Hepatocyte (in vitro differentiated cells): ENCODE data around the gene TMEM131L. TPM values are rescaled to one million over a fixed set of nuclear protein-coding genes. Genes with fewer than 3 reads are reported as not detected.

ENCODE experiments used
- DNase-seq: peaks from one replicate; pipeline ENCODE4 v3.0.0-alpha.2; 2016; ENCODE audit warnings: low spot score
- H2AFZ ChIP-seq: fragments of 200-600 bp; sonication (generic); 2 replicates; pipeline ENCODE4 v1.6.0; 2016; ENCODE audit warnings: antibody characterized with exemption, mild to moderate bottlenecking
- H3K27ac ChIP-seq: fragments of 200-600 bp; sonication (generic); 2 replicates; pipeline ENCODE4 v1.5.1; 2016; ENCODE audit warnings: mild to moderate bottlenecking
- H3K27me3 ChIP-seq: fragments of 200-600 bp; sonication (generic); 2 replicates; pipeline ENCODE4 v1.6.1; 2016
- H3K36me3 ChIP-seq: fragments of 200-600 bp; sonication (generic); replicated peaks from 2 replicates; pipeline ENCODE4 v1.5.1; 2016; ENCODE audit warnings: low read depth; ENCODE audit not compliant: insufficient read depth
- H3K4me1 ChIP-seq: fragments of 200-600 bp; sonication (generic); 2 replicates; pipeline ENCODE4 v1.5.1; 2016; ENCODE audit warnings: mild to moderate bottlenecking, moderate library complexity; ENCODE audit not compliant: insufficient read depth
- H3K4me2 ChIP-seq: fragments of 200-600 bp; sonication (generic); 2 replicates; pipeline ENCODE4 v1.6.0; 2016
- H3K4me3 ChIP-seq: fragments of 200-600 bp; sonication (generic); 2 replicates; pipeline ENCODE4 v1.5.1; 2016; ENCODE audit warnings: mild to moderate bottlenecking
- H3K79me2 ChIP-seq: fragments of 200-600 bp; sonication (generic); 2 replicates; pipeline ENCODE4 v1.6.0; 2017; ENCODE audit warnings: mild to moderate bottlenecking
- H3K9me2 ChIP-seq: fragments of 200-600 bp; sonication (generic); replicated peaks from 2 replicates; pipeline ENCODE4 v1.6.0; 2017; ENCODE audit warnings: mild to moderate bottlenecking; ENCODE audit not compliant: insufficient read depth
- H3K9me3 ChIP-seq: fragments of 200-600 bp; sonication (generic); 2 replicates; pipeline ENCODE4 v1.5.1; 2016; ENCODE audit warnings: low read depth, mild to moderate bottlenecking
- H4K20me1 ChIP-seq: fragments of 200-600 bp; sonication (generic); 2 replicates; pipeline ENCODE4 v1.6.0; 2016; ENCODE audit warnings: mild to moderate bottlenecking; ENCODE audit not compliant: insufficient read depth, poor library complexity, severe bottlenecking
- CTCF ChIP-seq: fragments of 200-600 bp; sonication (generic); IDR thresholded peaks from 2 replicates; pipeline ENCODE4 v1.5.1; 2016; ENCODE audit warnings: antibody characterized with exemption, mild to moderate bottlenecking; ENCODE audit not compliant: poor library complexity
- EZH2 ChIP-seq: fragments of 200-600 bp; sonication (generic); IDR thresholded peaks from 2 replicates; pipeline ENCODE4 v1.6.1; 2016; ENCODE audit warnings: antibody characterized with exemption, mild to moderate bottlenecking, borderline replicate concordance
- EZH2phosphoT487 ChIP-seq: fragments of 200-600 bp; sonication (generic); IDR thresholded peaks from one replicate; pipeline ENCODE4 v1.6.1; 2018; ENCODE audit warnings: antibody characterized with exemption, mild to moderate bottlenecking, low read depth, moderate library complexity; ENCODE audit not compliant: unreplicated experiment, severe bottlenecking
- WGBS: methylation state at CpG from one replicate; pipeline ENCODE4 v1.1.6; 2016; ENCODE audit warnings: low lambda C conversion rate; ENCODE audit errors: missing lambda C conversion rate; 5-methylcytosine and 5-hydroxymethylcytosine counted together
- polyA plus RNA-seq: library from polyadenylated mRNA; unstranded; fragments of >200 nt; fragmentation: Nextera tagmentation; extraction: Ambion mirVana; gene quantifications from 2 replicates; pipeline ENCODE4 v1.2.1, GENCODE V29; 2016
- total RNA-seq: library from RNA; depleted of rRNA; stranded (reverse); fragments of >200 nt; gene quantifications from 2 replicates; pipeline ENCODE4 v1.2.3, GENCODE V29; 2014

The TMEM131L gene
- total and polyA plus RNA-seq, 2 experiments from 2014 or later: 6.3 to 10.5 TPM

- H3K4me2 ChIP-seq: no peak overlapping the region
- H3K4me1 ChIP-seq: peaks cover 13% of the 10 kb centered on the region
Measured at GRCh38 chr4:153514688-153515426, 48.7 kb downstream of the TMEM131L start.

GRCh38 chr4:153517159-153517558, 51.0 kb downstream of the TMEM131L start:
- Histone ChIP-seq H2AFZ (no peak overlapping the region), H4K20me1 (no peaks in the 10 kb centered on the region), H3K4me2 (no peak overlapping the region), H3K4me3 (no peak overlapping the region), H3K27ac (no peak overlapping the region), H3K4me1 (peaks cover 15% of the 10 kb centered on the region), H3K9me3 (no peaks in the 10 kb centered on the region), H3K9me2 (no peaks in the 10 kb centered on the region), H3K79me2 (no peaks in the 10 kb centered on the region), H3K27me3 (no peaks in the 10 kb centered on the region), H3K36me3 (no peaks in the 10 kb centered on the region)
- 82% methylated on average over 3 of the region's 3 CpGs for WGBS
- TF ChIP-seq EZH2phosphoT487 (no peak), EZH2 (no peak), CTCF (no peak)
- no peak for DNase-seq

More at GRCh38 chr4:153514688-153515426, 48.7 kb downstream of the TMEM131L start:
- WGBS: 96% methylated on average over 15 of the region's 15 CpGs
- no peaks in the 10 kb centered on the region for H3K9me2 ChIP-seq
- H4K20me1 ChIP-seq: no peaks in the 10 kb centered on the region
- no peaks in the 10 kb centered on the region for H3K36me3 ChIP-seq
- TF ChIP-seq CTCF: no peak
- no peak for TF ChIP-seq EZH2
- no peak for TF ChIP-seq EZH2phosphoT487
- H3K27me3 ChIP-seq: no peaks in the 10 kb centered on the region
- no peak overlapping the region for H3K27ac ChIP-seq
- H3K4me3 ChIP-seq: no peak overlapping the region
- no peak overlapping the region for H2AFZ ChIP-seq
- no peaks in the 10 kb centered on the region for H3K9me3 ChIP-seq
- no peak for DNase-seq
- no peaks in the 10 kb centered on the region for H3K79me2 ChIP-seq

GRCh38 chr4:153518001-153518400, 51.8 kb downstream of the TMEM131L start:
- H3K27ac ChIP-seq: peak overlapping the region; percentile 67
- no peaks in the 10 kb centered on the region for H3K9me3 ChIP-seq
- no peak overlapping the region for H3K4me3 ChIP-seq
- peaks cover 15% of the 10 kb centered on the region for H3K4me1 ChIP-seq
- H3K79me2 ChIP-seq: no peaks in the 10 kb centered on the region
- H3K4me2 ChIP-seq: no peak overlapping the region
- TF ChIP-seq EZH2phosphoT487: no peak
- no peak for TF ChIP-seq EZH2
- no peak for TF ChIP-seq CTCF
- 87% methylated on average over 8 of the region's 8 CpGs for WGBS
- DNase-seq: no peak
- no peak overlapping the region for H2AFZ ChIP-seq
- H3K9me2 ChIP-seq: no peaks in the 10 kb centered on the region
- H4K20me1 ChIP-seq: no peaks in the 10 kb centered on the region
- no peaks in the 10 kb centered on the region for H3K36me3 ChIP-seq
- H3K27me3 ChIP-seq: no peaks in the 10 kb centered on the region
